ENCODE measurements around the gene TMEM51. TPM values are rescaled to one million over a fixed set of nuclear protein-coding genes. Genes with fewer than 3 reads are reported as not detected.
"Not testable (repeated sequence)": the region's sequence is repeated elsewhere in the genome, so short reads cannot be mapped to it uniquely, and the experiment has no call there.

Gene TMEM51
- total RNA-seq, 1 experiment from 2014 or later, result 16.6 TPM

DNA sequence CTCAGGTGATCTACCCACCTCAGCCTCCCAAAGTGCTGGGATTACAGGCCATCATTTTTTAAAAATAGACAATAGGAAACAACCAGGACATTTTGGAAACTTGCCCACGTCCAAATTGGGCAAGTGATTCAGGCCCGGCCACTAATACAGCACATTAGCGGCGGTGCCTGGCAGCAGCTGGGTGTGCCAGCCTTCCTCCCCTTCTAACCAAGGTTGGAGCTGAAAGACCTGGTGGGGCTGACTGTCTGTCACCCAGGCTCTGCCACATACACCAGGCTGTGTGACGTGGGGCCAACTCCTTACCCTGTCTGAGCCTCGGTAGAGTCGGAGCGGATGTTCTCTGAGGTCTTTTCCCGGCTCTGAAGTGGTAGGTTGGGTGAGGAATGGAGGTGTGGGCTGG is 29.6 kb upstream of the TMEM51 start:
- DNase-seq (ENCODE audit: low read depth), result no peak
- in situ Hi-C loops (cut with HindIII; ENCODE audit: low pct_unique_long_range_greater_than_20kb, low sequenced_read_pairs), result no loop called here

DNA sequence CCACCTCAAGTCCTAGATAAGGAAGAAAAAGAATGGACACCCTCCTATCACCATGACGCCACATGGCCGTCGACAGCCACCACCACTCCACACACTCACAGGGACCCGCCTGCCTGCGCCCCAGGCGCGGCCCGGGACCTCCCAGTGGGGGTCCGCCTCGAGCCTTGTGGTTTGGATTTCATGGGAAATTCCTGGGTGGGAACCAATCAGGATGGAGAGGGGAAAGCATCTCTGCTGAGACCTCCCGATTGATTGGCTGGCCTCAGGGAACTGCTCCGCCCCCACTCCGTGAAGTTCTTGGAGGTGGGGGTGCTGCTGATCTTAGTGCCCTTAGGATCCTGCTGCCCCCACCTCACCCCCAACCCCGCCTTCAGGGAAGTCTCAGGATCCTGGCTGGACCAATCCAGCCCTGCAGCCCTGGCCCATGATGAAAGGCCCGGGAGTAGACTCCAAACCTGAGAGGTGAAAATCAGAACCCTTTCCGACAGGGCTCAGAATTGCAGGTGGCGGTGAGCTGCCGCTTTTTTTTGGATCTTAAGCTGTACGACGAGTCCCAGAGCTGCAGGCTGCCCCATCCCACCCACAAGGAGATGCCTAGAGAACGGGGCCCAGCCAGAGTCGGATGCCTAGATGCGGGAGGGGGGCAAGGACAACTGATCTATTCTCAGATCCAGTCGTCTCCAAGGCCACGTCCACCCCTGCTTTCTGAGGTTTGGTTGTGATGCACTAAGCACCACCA is 29.0 kb upstream of the TMEM51 start:
- in situ Hi-C loops (cut with HindIII; ENCODE audit: low pct_unique_long_range_greater_than_20kb, low sequenced_read_pairs), result no loop called here

DNA sequence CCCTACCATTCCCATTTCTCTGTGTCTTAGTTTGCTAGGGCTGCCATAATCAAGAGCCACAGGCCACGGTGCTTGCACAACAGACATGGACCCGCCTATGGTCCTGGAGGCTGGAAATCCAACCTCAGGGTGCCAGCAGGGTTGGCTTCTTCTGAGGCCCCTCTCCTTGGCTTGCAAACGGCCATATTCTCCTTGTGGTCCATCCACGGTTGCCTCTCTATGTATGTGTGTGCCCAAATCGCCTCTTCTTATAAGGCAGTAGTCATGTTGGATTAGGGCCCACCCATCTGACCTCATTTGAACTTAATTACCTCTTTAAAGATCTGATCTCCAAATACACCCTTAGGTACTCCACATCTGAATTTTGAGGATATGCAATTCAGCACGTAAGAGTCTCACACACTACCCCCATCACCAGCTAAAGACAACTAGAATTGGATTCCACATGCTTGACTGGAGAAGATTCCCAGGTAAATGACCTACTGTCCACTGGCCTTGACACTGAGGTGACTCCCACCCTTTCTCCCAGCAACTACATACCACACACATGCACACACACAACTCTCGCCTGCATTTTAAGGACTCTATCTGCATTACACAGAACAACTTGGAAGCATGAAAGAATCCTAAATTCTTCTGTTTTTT is 28.3 kb upstream of the TMEM51 start:
- DNase-seq (ENCODE audit: low read depth), result no peak
- in situ Hi-C loops (cut with HindIII; ENCODE audit: low pct_unique_long_range_greater_than_20kb, low sequenced_read_pairs), result no loop called here

More for the DNA sequence above, 29.0 kb upstream of the TMEM51 start:
- no peak for DNase-seq (ENCODE audit: low read depth)

DNA sequence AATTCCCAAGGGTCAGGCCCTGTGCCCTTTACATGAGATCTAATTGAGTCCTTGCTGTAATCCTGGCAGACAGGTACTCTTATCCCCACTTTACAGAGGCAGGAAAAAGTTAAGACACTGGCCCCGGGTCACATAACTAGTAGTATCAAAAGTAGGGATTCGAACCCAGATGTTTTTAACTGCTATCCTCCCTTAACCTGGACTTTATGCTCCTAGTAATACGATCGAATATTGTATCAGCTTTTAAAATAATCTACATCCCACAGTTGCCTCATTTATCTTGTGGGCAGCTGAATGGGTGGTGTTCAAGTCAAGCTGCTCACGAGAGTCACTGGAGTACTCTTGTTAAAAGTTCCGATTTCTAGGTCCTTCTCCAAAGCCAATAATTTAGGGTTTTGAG is 25.5 kb upstream of the TMEM51 start:
- no peak for DNase-seq (ENCODE audit: low read depth)
- in situ Hi-C loops (cut with HindIII; ENCODE audit: low pct_unique_long_range_greater_than_20kb, low sequenced_read_pairs), result no loop called here

DNA sequence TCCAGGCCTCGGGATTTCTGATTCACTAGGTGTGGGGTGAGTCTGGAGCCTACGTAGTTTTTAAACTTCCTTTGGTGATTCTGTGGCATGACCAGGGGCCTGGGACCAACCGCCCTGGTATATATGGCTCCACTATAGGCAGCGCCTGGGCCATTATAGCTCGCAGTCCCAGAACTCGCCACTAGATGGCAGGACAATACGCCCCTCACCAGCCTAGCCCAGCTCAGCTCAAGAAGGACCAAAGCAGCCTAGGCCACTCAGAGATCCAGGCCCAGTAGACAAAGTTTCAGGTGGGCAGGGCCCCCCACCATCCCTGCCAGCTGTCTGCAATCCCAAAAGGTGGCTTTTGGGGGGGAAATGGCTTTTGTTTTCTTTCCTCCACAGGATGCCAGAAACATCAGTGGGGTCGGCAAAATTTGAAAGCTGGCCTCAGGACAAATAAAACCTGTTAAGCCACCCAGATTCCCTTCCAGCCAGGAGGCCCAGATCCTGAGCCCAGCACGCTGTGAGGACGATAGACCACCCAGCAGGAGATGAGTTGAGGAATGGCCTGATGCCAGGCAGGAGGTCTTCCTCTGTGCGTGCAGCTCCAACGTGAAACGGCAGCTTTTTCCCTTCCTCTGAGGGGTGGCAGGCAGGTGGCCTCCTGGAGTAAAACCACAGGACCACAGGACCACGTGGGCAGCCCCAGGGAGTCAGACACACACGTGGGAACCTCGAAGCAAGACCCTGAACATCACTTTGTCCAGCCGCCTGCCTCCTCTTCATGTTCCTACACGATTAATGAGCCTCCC is 24.8 kb upstream of the TMEM51 start:
- in situ Hi-C loops (cut with HindIII; ENCODE audit: low pct_unique_long_range_greater_than_20kb, low sequenced_read_pairs), result no loop called here
- peak; percentile 38 for DNase-seq (ENCODE audit: low read depth)

DNA sequence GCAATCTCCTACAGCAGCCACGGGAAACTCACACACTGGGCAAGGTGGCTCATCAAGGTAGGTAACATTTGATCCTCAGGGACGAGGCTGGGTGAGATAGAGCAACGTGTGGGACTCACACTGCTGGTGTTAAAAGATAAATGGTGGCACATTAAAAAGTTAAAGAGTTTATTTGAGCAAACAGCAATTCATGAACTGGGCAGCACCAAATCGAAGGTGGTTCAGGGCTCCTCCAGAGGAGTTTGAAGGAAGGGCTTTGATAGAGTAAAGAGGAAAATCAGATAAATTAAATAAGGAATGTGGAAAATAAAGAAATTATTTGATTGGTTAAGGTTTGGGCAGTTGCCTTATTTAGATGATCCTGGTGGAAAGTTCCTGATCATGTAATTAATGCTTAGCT is 23.6 kb upstream of the TMEM51 start:
- in situ Hi-C loops (cut with HindIII; ENCODE audit: low pct_unique_long_range_greater_than_20kb, low sequenced_read_pairs), result no loop called here
- DNase-seq (ENCODE audit: low read depth), result no peak

DNA sequence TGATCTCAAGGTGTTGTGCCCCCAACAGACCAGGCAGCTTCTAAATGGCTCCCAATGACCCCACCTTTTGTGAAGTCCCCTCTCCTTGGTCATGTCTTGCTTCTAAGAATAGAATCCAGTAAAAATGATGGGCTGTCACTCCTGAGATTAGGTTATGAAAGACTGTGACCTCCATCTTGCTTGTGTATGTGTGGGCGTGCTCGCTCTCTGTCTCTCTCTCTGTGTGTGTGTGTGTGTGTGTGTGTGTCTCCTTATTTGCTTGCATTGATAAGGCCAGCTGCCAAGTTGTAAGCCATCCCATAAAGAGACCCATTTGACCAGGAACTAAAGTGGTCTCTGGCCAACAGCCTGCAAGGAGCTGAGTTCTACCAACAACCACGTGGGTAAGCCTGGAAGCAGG is 22.9 kb upstream of the TMEM51 start:
- DNase-seq (ENCODE audit: low read depth), result no peak
- in situ Hi-C loops (cut with HindIII; ENCODE audit: low pct_unique_long_range_greater_than_20kb, low sequenced_read_pairs), result no loop called here

DNA sequence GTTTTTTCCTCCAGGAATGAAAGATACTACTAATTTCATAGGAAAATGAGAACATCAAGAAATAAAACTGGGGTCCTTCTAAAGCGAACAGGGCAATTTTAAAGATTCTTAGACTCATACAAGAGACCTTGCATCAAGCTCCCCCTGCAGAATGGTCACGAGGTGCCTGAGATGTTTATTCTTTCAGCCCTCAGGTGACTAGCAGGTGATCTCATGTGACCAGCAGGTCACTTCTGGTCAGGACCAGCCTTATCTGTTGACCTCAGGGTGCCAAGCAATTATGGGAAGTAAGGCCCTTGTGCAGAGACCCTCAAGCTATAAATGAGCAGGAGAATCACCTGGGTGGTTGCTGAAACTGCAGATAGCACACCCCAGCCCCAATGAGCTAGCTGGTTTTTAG is 20.6 kb upstream of the TMEM51 start:
- in situ Hi-C loops (cut with HindIII; ENCODE audit: low pct_unique_long_range_greater_than_20kb, low sequenced_read_pairs), result no loop called here
- DNase-seq (ENCODE audit: low read depth), result no peak

DNA sequence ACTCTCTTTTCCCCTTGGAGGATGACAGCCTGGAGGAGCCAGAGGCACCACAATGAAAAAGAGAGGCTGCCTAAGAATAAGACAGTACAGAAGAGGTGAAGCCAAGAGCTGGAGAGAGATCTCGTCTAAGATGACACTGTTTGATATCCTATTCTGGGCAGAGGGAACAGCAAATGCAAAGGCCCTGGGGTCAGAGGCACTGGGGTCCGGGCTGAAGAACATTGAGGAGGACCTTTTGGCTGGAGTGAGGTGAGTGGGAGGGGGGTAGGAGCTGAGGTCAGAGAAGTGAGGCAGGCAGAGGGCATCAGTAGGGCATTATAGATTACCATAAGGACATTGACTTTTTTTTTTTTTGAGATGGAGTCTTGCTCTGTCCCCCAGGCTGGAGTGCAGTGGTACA is 19.3 kb upstream of the TMEM51 start:
- in situ Hi-C loops (cut with HindIII; ENCODE audit: low pct_unique_long_range_greater_than_20kb, low sequenced_read_pairs), result no loop called here
- DNase-seq (ENCODE audit: low read depth), result no peak

DNA sequence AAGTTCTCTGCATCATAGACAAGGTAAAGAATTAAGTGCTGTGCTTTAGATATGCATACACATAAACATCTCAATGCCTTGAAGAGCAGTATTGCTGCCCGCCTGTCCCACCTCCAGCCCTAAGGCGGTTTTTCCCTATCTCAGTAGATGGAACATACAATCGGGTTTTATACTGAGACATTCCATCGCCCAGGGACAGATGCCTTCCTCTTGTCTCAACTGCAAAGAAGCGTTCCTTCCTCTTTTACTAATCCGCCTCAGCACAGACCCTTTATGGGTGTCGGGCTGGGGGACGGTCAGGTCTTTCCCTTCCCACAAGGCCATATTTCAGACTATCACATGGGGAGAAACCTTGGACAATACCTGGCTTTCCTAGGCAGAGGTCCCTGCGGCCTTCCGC is 17.9 kb upstream of the TMEM51 start:
- in situ Hi-C loops (cut with HindIII; ENCODE audit: low pct_unique_long_range_greater_than_20kb, low sequenced_read_pairs); DNase-seq (ENCODE audit: low read depth): not testable (repeated sequence)

DNA sequence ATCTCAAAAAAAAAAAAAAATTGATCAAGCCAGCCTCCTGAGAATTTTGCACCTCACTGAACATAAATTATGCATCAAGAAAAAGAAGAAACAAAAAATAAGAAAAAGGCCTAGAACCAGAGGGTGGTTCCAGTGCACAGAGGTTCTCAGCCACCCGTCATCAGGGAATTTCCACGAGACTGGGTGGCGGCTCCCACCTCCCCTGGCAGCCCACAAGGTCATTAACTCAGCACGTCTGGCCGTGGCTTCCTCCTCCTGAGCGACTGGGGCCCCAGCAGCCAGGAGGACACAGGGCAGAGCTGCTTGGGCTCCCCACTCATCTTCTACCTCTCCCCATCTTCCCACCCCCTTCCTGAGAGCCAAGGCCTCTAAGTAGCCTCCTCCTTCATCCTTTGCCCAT is 15.7 kb upstream of the TMEM51 start:
- DNase-seq (ENCODE audit: low read depth), result peak; percentile 18
- in situ Hi-C loops (cut with HindIII; ENCODE audit: low pct_unique_long_range_greater_than_20kb, low sequenced_read_pairs), result no loop called here

DNA sequence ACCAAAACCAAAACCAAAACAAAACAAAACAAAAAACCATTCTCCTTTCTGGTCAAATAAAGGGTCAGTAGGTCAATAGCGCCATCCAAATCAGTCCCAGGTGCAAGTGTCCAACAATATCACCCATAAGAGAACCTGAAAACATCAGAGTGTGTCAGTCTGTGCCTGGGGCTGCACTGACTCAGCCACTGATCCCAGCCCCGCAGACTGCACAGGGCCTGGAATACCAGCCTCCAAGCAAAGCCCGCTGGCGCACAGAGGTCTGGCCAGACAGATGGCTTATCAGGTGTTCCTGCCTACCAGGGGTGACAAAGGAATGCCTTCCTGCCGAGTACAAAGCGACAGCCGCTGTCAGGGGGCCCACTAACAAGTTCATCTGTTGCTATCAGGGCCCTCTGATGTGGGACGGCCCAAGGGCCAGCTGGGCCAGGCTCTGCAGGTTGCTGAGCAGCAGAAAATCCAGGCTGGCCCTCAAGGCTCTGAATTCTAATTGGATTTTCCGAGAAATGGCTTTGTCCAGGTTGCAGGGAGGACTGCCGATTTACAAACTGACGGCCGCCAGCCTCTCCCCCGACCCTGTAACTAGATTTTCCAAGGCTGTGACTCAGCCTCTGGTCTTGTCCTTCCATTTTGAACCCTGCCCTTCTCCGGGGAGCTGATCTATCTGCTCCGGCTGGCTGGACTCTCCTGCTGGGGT is 13.7 kb upstream of the TMEM51 start:
- no peak for DNase-seq (ENCODE audit: low read depth)
- in situ Hi-C loops (cut with HindIII; ENCODE audit: low pct_unique_long_range_greater_than_20kb, low sequenced_read_pairs), result no loop called here

DNA sequence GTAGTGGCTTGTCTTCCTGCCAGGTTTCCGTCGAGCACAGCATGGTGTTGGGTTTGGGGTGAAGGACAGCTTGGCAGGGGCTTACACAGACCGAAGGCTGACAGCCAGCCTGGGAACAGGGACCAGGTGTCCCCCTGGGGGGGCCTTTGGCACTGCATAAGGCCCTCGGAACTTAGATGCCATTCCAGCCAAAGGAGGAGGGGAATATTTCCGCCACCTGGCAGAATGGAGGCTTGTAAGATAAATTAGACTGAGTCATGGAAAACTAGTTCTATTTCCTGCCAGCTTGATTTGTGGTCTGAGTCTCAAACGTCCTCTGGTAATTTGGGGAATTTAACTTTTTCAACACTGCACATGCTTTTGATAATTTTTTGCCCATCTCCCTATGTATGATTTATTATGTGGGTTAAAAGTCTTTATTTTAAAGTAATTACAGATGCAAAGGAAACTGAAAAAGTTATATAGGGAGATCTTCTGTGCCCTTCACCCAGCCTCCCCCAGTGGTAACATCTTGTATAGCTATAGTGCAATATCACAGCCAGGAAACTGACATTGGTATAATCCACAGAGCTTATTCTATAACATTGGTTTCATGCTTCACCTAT is 11.5 kb upstream of the TMEM51 start:
- no peak for DNase-seq (ENCODE audit: low read depth)
- in situ Hi-C loops (cut with HindIII; ENCODE audit: low pct_unique_long_range_greater_than_20kb, low sequenced_read_pairs), result no loop called here

DNA sequence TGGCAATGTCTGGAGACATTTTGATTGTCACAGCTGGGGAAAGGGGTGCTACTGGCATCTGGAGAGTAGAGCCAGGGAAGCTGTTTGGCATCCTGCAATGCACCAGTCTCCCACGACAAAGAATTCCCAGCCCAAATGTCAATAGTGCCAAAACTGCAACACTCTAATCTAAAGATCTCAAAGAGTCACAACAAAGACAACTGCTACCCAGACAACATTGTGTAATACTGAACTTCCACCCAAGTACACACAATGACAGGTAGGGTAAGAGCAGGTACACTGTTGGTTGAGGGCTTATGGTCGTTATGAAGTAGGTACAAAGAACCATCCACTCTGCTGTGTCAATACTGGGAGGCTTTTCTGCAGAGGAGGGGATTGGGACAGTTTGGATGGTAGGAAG is 8.2 kb upstream of the TMEM51 start:
- no peak for DNase-seq (ENCODE audit: low read depth)
- in situ Hi-C loops (cut with HindIII; ENCODE audit: low pct_unique_long_range_greater_than_20kb, low sequenced_read_pairs), result no loop called here

DNA sequence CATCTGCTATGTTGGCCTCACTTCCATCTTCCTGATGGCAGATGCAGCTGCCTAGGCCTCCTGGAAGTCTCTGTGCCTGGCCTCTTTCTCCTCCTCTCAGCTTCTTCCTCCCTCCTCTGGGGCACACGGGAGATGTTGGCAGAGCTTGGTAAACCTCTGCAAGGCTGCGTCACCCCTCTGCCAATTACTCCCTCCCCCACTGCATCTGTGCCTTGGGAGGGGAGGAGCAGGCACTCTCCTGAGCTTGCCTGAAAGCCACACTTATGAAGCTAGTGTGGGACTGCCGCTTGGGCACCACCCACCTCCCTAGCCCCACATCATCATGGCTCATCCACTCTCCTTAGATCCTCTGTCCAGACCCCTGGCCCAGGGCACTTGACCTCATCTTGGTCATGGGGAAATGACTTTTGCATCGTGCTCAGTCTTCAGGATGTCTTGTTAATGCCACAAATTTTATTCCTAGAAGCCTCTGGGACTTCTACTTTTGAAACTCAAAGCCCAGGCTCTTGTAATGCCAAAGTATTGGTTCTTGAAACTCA is 7.3 kb upstream of the TMEM51 start:
- in situ Hi-C loops (cut with HindIII; ENCODE audit: low pct_unique_long_range_greater_than_20kb, low sequenced_read_pairs), result no loop called here
- DNase-seq (ENCODE audit: low read depth), result no peak

DNA sequence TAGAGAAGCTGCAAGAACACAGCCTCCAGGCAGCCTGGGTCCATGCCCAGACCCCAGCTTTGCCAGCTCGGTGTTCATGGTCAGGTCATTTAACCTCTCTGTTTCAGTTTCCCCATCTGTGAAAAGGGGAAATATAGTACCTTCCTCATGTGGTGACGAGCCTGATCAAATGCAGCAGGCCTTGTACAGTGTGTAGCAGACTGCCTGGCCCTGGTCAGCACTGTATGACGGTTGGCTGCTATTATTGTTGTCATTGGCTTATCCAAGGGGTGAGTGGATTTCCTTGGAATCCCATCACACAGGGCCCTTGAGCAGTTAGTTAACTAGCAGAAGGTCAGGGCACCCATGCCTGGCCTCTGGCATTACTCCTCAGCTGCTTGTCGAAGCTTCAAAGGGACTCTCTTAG is 6.6 kb upstream of the TMEM51 start:
- in situ Hi-C loops (cut with HindIII; ENCODE audit: low pct_unique_long_range_greater_than_20kb, low sequenced_read_pairs), result no loop called here
- no peak for DNase-seq (ENCODE audit: low read depth)

DNA sequence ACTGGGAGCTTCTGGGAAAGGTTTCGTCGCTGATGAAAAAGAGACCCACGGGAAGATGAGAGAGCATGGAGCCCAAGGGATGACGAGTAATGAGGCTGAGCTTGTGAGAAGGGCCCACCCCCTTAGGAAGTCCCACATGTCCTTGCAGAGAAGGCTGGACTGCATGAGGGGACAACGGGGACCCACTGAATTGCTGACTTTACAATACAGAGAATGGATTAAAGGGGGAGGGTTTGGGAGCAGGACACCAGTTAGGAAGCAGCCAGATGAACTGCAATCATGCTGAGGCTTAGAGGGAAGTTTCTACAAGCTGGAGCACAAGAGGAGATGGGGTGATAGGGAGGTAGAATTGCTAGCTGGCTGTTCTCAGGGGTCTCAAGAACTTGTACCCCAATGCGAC is 5.5 kb upstream of the TMEM51 start:
- in situ Hi-C loops (cut with HindIII; ENCODE audit: low pct_unique_long_range_greater_than_20kb, low sequenced_read_pairs), result no loop called here
- no peak for DNase-seq (ENCODE audit: low read depth)

DNA sequence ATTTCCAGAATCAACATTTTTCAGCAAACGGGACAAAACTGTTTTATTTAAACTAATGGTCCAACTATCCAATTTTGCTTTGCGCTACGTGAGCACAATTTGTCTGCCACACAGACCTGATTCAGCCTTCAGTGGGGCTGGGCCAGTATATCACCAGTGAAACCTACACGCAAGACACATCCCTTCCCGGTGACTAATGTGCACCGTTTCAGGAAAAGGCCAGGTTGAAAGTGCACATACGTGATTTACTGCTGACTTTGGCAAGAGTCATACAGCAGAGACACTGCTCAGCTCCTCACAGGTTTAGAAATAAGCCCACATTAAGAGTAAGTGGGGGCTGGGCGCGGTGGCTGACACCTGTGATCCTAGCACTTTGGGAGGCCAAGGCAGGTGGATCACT is 5.1 kb upstream of the TMEM51 start:
- in situ Hi-C loops (cut with HindIII; ENCODE audit: low pct_unique_long_range_greater_than_20kb, low sequenced_read_pairs), result no loop called here
- DNase-seq (ENCODE audit: low read depth), result no peak

Measured in Caki2 (cell line).